Kidney (tissue), 14 donors: Measurements from ENCODE around the gene CD48. TPM values are rescaled to one million over a fixed set of nuclear protein-coding genes. Genes with fewer than 3 reads are reported as not detected.

Experiments used
- DNase-seq, 5 donors: peaks; one replicate each; pipeline ENCODE4 v3.0.0-alpha.2; 2013 to 2020
- FAIRE-seq: peaks from 2 replicates; lab custom pipeline; 2012; peaks lifted over from hg19 to GRCh38; lab: Jason Lieb, UNC
- H3K27ac ChIP-seq, 2 donors: one replicate each; pipeline ENCODE4 v1.7.0; 2013; ENCODE audit warnings: low read depth in 2 of 2, low read length in 2 of 2, inconsistent platforms in 1 of 2
- H3K27me3 ChIP-seq: one replicate; pipeline ENCODE4 v1.7.1; 2013; ENCODE audit warnings: low read length, inconsistent platforms; ENCODE audit not compliant: control insufficient read depth, insufficient read depth
- H3K36me3 ChIP-seq, 3 donors: one replicate each; pipeline versions ENCODE4 v1.7.0 to v1.7.1; 2013; ENCODE audit warnings: low read length in 3 of 3, control low read depth in 1 of 3, inconsistent platforms in 1 of 3; ENCODE audit not compliant: insufficient read depth in 3 of 3, control insufficient read depth in 2 of 3
- H3K4me1 ChIP-seq, 3 donors: one replicate each; pipeline versions ENCODE4 v1.7.0 to v1.7.1; 2013; ENCODE audit warnings: low read length in 3 of 3, inconsistent platforms in 1 of 3, low read depth in 1 of 3; ENCODE audit not compliant: control insufficient read depth in 2 of 3, insufficient read depth in 2 of 3
- H3K4me3 ChIP-seq, 3 donors: one replicate each; pipeline versions ENCODE4 v1.7.0 to v1.8.1; 2013; ENCODE audit warnings: low read length in 3 of 3, control low read depth in 1 of 3, inconsistent platforms in 1 of 3
- H3K9ac ChIP-seq, 3 donors: one replicate each; pipeline versions ENCODE4 v1.7.0 to v1.7.1; 2013; ENCODE audit warnings: low read length in 3 of 3, control low read depth in 1 of 3, inconsistent platforms in 1 of 3
- H3K9me3 ChIP-seq, 3 donors: one replicate each; pipeline versions ENCODE4 v1.7.0 to v1.7.1; 2013; ENCODE audit warnings: low read length in 3 of 3, control low read depth in 1 of 3, inconsistent platforms in 1 of 3; ENCODE audit not compliant: control insufficient read depth in 2 of 3, insufficient read depth in 1 of 3
- CTCF ChIP-seq: IDR thresholded peaks from 3 replicates; pipeline ENCODE4 v1.5.1; 2012; ENCODE audit warnings: mild to moderate bottlenecking, moderate library complexity, borderline replicate concordance; ENCODE audit not compliant: insufficient read depth; ENCODE audit errors: extremely low read depth
- intact Hi-C: fragments of 100-400 bp; cut with DNase I; formaldehyde crosslinking; loops from one replicate; pipeline ENCODE4 v1.11.1; 2022
- polyA plus RNA-seq: library from polyadenylated mRNA; stranded (reverse); fragments of 350-450 nt; fragmentation: Illumina TruSeq; extraction: RNeasy Lipid Tissue Mini Kit (QIAGEN cat#74804); gene quantifications from one replicate; pipeline ENCODE4 v1.2.3, GENCODE V29; 2014; ENCODE audit warnings: low read depth, low replicate concordance; ENCODE audit not compliant: insufficient read depth
- total RNA-seq: library from RNA; stranded (reverse); fragmentation: NEBNext Ultra II Directional; extraction: Animal tissue kit (Norgen Biotek cat#: 25700); gene quantifications from one replicate; pipeline ENCODE4 v1.2.1, GENCODE V29; 2021
- donor health status: control.
- donor health status: control.
- donor health status: control.
- donor health status: control.
- donor health status: control.
- donor health status: DM: yes; HTN: yes; CAD: no.
- donor health status: Normal renal cell carcinoma (clear cell type).

Gene CD48
- total and polyA plus RNA-seq, 2 donors from 2014 or later, result 3.2 to 20.5 TPM

- Histone ChIP-seq H3K9me3 (no peaks in the 10 kb centered on the region), H3K9ac (no peak overlapping the region), H3K4me1 (peaks cover 0 to 2% (median 0%) of the 10 kb centered on the region in 3 donors), H3K4me3 (no peak overlapping the region), H3K36me3 (no peaks in the 10 kb centered on the region), H3K27me3 (no peaks in the 10 kb centered on the region), H3K27ac (no peak overlapping the region)
- intact Hi-C loops, result no loop called here
- no peak for DNase-seq
- no peak for TF ChIP-seq CTCF
- FAIRE-seq, result no peak
Observed at GRCh38 chr1:160643138-160643537, 68.5 kb downstream of the CD48 start.

- Histone ChIP-seq H3K27me3 (no peaks in the 10 kb centered on the region), H3K4me3 (no peak overlapping the region), H3K27ac (no peak overlapping the region), H3K9ac (no peak overlapping the region), H3K36me3 (no peaks in the 10 kb centered on the region), H3K9me3 (no peaks in the 10 kb centered on the region), H3K4me1 (peaks cover 0 to under 1% (median 0%) of the 10 kb centered on the region in 3 donors)
- intact Hi-C loops, result no loop called here
- TF ChIP-seq CTCF, result no peak
- FAIRE-seq (no peak), DNase-seq (no peak)
Observed at GRCh38 chr1:160642281-160642644, 69.4 kb downstream of the CD48 start.

GRCh38 chr1:160641323-160642280 lies 70.0 kb downstream of the CD48 start:
- Histone ChIP-seq H3K4me3 (no peak overlapping the region), H3K27me3 (no peaks in the 10 kb centered on the region), H3K36me3 (no peaks in the 10 kb centered on the region), H3K27ac (no peak overlapping the region), H3K4me1 (no peaks in the 10 kb centered on the region), H3K9me3 (no peaks in the 10 kb centered on the region), H3K9ac (no peak overlapping the region)
- FAIRE-seq, result no peak
- DNase-seq, result no peak
- no peak for TF ChIP-seq CTCF
- intact Hi-C loops, result no loop called here
